GM12864 (cell line): ENCODE measurements around the gene SIDT1.

Experiments used
- DNase-seq: peaks from one replicate; pipeline ENCODE4 v3.0.0-alpha.2; 2011; ENCODE audit warnings: low read depth
- H3K4me3 ChIP-seq: 2 replicates; pipeline ENCODE4 v1.5.1; 2011; ENCODE audit warnings: mild to moderate bottlenecking, low read depth, low read length, control low read depth
- CTCF ChIP-seq: IDR thresholded peaks from 2 replicates; pipeline ENCODE4 v1.5.1; 2011; ENCODE audit warnings: low read depth, mild to moderate bottlenecking, moderate library complexity, low read length, control low read depth, inconsistent platforms; ENCODE audit errors: missing control alignments

SIDT1 gene

GRCh38 chr3:113677737-113678136 lies 145.4 kb downstream of the SIDT1 start:
- no peak for DNase-seq
- no peak for TF ChIP-seq CTCF
- no peak overlapping the region for H3K4me3 ChIP-seq

GRCh38 chr3:113678773-113679172 lies 146.4 kb downstream of the SIDT1 start:
- no peak for DNase-seq
- H3K4me3 ChIP-seq, result no peak overlapping the region
- no peak for TF ChIP-seq CTCF
